Panc1 (cell line): ENCODE results near the gene LOXL3. TPM values are rescaled to one million over a fixed set of nuclear protein-coding genes. Genes with fewer than 3 reads are reported as not detected.
"Not testable (repeated sequence)": the region's sequence is repeated elsewhere in the genome, so short reads cannot be mapped to it uniquely, and the experiment has no call there.

ENCODE experiments used
- ATAC-seq: fragments of 200-7000 bp; cut with Tn5 transposase; 2 replicates; pipeline ENCODE4 v1.9.1; 2020; ENCODE audit warnings: mild to moderate bottlenecking, moderate library complexity
- BruUV-seq: library from RNA; stranded (reverse); fragments of 400-500 nt; replicated peaks from 2 replicates; lab custom pipeline; 2021; lab: Mats Ljungman, UMichigan
- CTCF ChIA-PET: fragments of 300-600 bp; sonication (Branson Sonifier 250); formaldehyde crosslinking; loops from one replicate; lab custom pipeline; 2022; ENCODE audit warnings: antibody characterized with exemption; lab: Charles Lee
- POLR2A ChIA-PET: fragments of 300-600 bp; sonication (Branson Sonifier 250); formaldehyde crosslinking; loops from one replicate; lab custom pipeline; 2022; ENCODE audit warnings: antibody characterized with exemption; lab: Charles Lee
- DNase-seq: peaks from one replicate; pipeline ENCODE4 v3.0.0-alpha.2; 2010; ENCODE audit warnings: low read depth, low spot score
- H3K27ac ChIP-seq: 2 replicates; pipeline ENCODE4 v1.5.1; 2011; ENCODE audit warnings: mild to moderate bottlenecking, low read length, inconsistent platforms
- H3K27me3 ChIP-seq: fragments of 200-500 bp; sonication (Bioruptor generic); 2 replicates; pipeline ENCODE4 v1.6.0; 2014; ENCODE audit warnings: low read length, inconsistent platforms; ENCODE audit not compliant: control insufficient read depth, insufficient read depth
- H3K36me3 ChIP-seq: fragments of 200-500 bp; sonication (Bioruptor generic); 2 replicates; pipeline ENCODE4 v1.5.1; 2014; ENCODE audit warnings: inconsistent platforms, mild to moderate bottlenecking, low read length, moderate library complexity; ENCODE audit not compliant: control insufficient read depth, insufficient read depth
- H3K4me1 ChIP-seq: 2 replicates; pipeline ENCODE4 v1.5.1; 2011; ENCODE audit warnings: inconsistent platforms, mild to moderate bottlenecking, low read length, moderate library complexity; ENCODE audit not compliant: control insufficient read depth, insufficient read depth
- H3K4me3 ChIP-seq, 2 experiments: 2 replicates each; pipeline ENCODE4 v1.5.1; 2011 to 2012; ENCODE audit warnings: low read depth in 2 of 2, low read length in 2 of 2, mild to moderate bottlenecking in 2 of 2, inconsistent platforms in 1 of 2, moderate library complexity in 1 of 2
- H3K9me3 ChIP-seq: fragments of 200-500 bp; sonication (Bioruptor generic); 2 replicates; pipeline ENCODE4 v1.5.1; 2014; ENCODE audit warnings: low read depth, mild to moderate bottlenecking, inconsistent platforms, low read length, moderate library complexity; ENCODE audit not compliant: control insufficient read depth, insufficient read depth
- POLR2AphosphoS5 ChIP-seq: IDR thresholded peaks from 2 replicates; pipeline ENCODE4 v1.6.1; 2012; ENCODE audit warnings: mild to moderate bottlenecking, low read depth, low read length, moderate library complexity
- SIN3A ChIP-seq: IDR thresholded peaks from 2 replicates; pipeline ENCODE4 v1.6.1; 2012; ENCODE audit warnings: low read depth, mild to moderate bottlenecking, low read length, moderate library complexity, borderline replicate concordance; ENCODE audit not compliant: insufficient read depth
- TCF7L2 ChIP-seq: IDR thresholded peaks from 2 replicates; pipeline ENCODE4 v1.6.1; 2011; ENCODE audit warnings: mild to moderate bottlenecking, low read depth, low read length, inconsistent platforms
- in situ Hi-C: cut with HindIII; loops from 2 replicates; pipeline ENCODE4 v1.10.0; 2016; ENCODE audit warnings: low sequenced_read_pairs, low pct_unique_long_range_greater_than_20kb
- intact Hi-C: fragments of 100-400 bp; cut with micrococcal nuclease; formaldehyde crosslinking; loops from one replicate; pipeline ENCODE4 v1.10.0; 2022; ENCODE audit not compliant: unreplicated experiment
- total RNA-seq: library from RNA; stranded (reverse); gene quantifications from one replicate; pipeline ENCODE4 v1.2.1, GENCODE V29; 2021; ENCODE audit not compliant: unreplicated experiment
- TF ChIP-seq, protein P1 (sequence below): fragments of 450-650 bp; IDR thresholded peaks from 2 replicates; pipeline ENCODE4 v1.5.1; 2017; ENCODE audit warnings: mild to moderate bottlenecking
- TF ChIP-seq, protein P2 (sequence below), 2 experiments: IDR thresholded peaks; 2 replicates each; pipeline ENCODE4 v1.6.1; 2011 to 2012; ENCODE audit warnings: low read depth in 2 of 2, control low read depth in 1 of 2, low read length in 1 of 2, mild to moderate bottlenecking in 1 of 2, moderate library complexity in 1 of 2; ENCODE audit not compliant: insufficient read depth in 1 of 2

The LOXL3 gene
- total RNA-seq, 1 experiment from 2014 or later, result 1.0 TPM

DNA sequence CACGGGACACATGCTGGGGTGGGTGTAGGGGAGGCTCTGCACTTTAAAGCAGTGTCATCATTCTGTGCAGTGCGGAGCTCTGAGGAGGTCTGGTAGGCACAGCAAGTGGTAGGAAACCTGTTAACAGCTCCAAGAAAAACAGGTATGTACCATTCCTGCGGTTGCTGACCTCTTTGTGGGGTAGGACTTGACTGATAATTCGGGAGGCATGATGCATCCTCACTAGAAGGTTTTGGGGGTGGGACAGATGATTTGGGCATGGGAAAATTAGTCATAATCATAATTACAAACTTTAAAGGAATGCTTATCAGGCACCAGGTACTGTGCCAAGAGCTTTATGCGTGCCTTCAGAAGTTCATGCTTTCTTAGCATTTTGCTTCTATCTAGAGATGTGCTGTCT, 10.5 kb upstream of the LOXL3 start:
- BruUV-seq, result no TSS peak
- ChIA-PET POLR2A (no interaction called here), CTCF (no interaction called here)
- no peak for DNase-seq
- no peak for ATAC-seq
- TF ChIP-seq, protein P1, sequence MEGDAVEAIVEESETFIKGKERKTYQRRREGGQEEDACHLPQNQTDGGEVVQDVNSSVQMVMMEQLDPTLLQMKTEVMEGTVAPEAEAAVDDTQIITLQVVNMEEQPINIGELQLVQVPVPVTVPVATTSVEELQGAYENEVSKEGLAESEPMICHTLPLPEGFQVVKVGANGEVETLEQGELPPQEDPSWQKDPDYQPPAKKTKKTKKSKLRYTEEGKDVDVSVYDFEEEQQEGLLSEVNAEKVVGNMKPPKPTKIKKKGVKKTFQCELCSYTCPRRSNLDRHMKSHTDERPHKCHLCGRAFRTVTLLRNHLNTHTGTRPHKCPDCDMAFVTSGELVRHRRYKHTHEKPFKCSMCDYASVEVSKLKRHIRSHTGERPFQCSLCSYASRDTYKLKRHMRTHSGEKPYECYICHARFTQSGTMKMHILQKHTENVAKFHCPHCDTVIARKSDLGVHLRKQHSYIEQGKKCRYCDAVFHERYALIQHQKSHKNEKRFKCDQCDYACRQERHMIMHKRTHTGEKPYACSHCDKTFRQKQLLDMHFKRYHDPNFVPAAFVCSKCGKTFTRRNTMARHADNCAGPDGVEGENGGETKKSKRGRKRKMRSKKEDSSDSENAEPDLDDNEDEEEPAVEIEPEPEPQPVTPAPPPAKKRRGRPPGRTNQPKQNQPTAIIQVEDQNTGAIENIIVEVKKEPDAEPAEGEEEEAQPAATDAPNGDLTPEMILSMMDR, result no peak
- TF ChIP-seq SIN3A (no peak), TCF7L2 (no peak), POLR2AphosphoS5 (no peak)
- TF ChIP-seq, protein P2, sequence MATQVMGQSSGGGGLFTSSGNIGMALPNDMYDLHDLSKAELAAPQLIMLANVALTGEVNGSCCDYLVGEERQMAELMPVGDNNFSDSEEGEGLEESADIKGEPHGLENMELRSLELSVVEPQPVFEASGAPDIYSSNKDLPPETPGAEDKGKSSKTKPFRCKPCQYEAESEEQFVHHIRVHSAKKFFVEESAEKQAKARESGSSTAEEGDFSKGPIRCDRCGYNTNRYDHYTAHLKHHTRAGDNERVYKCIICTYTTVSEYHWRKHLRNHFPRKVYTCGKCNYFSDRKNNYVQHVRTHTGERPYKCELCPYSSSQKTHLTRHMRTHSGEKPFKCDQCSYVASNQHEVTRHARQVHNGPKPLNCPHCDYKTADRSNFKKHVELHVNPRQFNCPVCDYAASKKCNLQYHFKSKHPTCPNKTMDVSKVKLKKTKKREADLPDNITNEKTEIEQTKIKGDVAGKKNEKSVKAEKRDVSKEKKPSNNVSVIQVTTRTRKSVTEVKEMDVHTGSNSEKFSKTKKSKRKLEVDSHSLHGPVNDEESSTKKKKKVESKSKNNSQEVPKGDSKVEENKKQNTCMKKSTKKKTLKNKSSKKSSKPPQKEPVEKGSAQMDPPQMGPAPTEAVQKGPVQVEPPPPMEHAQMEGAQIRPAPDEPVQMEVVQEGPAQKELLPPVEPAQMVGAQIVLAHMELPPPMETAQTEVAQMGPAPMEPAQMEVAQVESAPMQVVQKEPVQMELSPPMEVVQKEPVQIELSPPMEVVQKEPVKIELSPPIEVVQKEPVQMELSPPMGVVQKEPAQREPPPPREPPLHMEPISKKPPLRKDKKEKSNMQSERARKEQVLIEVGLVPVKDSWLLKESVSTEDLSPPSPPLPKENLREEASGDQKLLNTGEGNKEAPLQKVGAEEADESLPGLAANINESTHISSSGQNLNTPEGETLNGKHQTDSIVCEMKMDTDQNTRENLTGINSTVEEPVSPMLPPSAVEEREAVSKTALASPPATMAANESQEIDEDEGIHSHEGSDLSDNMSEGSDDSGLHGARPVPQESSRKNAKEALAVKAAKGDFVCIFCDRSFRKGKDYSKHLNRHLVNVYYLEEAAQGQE (IDR thresholded peaks at IDR 0.05; ENCODE audit: insufficient read depth in 1 of 2, low read depth in 2 of 2, low read length in 1 of 2), result no peak
- Histone ChIP-seq H3K4me3 (no peak overlapping the region), H3K36me3 (no peaks in the 10 kb centered on the region), H3K27me3 (peaks cover 2% of the 10 kb centered on the region; the same call in 1 of the 2 replicates), H3K4me1 (no peaks in the 10 kb centered on the region), H3K9me3 (no peaks in the 10 kb centered on the region), H3K27ac (no peak overlapping the region)
- in situ Hi-C loops (no loop called here), intact Hi-C loops (no loop called here)

DNA sequence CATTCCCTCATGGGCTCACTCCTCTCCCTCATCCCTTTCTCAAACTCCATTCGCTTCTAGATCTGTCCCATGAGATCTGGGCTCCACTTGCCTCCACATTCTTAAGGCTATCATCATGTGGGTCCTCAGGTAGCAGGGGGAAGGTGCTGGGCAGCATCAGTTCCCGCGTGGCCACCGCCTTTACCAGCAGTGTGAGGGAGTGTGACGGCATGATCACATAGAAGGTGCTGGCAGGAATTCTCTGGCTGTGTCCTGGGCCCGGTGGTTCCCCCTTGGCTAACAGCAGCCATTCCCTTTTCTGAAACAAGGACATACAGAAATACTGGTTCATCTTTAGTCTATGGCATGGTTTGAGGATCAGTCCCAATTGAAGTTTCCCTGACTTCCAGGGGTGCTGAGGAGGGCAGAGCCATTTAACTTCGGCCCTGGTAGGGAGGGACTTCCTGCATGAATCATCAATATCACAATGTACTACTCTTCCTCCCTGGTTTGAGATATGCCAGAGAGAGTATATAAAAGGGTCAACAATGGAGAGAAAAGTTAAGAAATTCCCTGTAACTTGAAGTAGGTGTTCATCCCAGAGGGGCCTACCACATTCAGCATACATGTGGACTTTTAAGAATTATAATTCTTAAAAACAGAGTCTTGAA, 8.5 kb upstream of the LOXL3 start:
- CTCF ChIA-PET, result no interaction called here
- H3K9me3 ChIP-seq, result no peaks in the 10 kb centered on the region
- no peak overlapping the region for H3K4me3 ChIP-seq
- H3K4me1 ChIP-seq, result no peaks in the 10 kb centered on the region
- ATAC-seq (no peak; the same call in 1 of the 2 replicates), DNase-seq (no peak)
- POLR2A ChIA-PET, result no interaction called here
- H3K27me3 ChIP-seq, result peaks cover 2% of the 10 kb centered on the region; the same call in 1 of the 2 replicates
- no peak for TF ChIP-seq SIN3A
- TF ChIP-seq, protein P2 (IDR thresholded peaks at IDR 0.05; ENCODE audit: insufficient read depth in 1 of 2, low read depth in 2 of 2, low read length in 1 of 2), result no peak
- no peak for TF ChIP-seq POLR2AphosphoS5
- no peak for TF ChIP-seq TCF7L2
- TF ChIP-seq, protein P1, result no peak
- BruUV-seq, result no TSS peak
- no peak overlapping the region for H3K27ac ChIP-seq
- in situ Hi-C loops (no loop called here), intact Hi-C loops (no loop called here)
- no peaks in the 10 kb centered on the region for H3K36me3 ChIP-seq

DNA sequence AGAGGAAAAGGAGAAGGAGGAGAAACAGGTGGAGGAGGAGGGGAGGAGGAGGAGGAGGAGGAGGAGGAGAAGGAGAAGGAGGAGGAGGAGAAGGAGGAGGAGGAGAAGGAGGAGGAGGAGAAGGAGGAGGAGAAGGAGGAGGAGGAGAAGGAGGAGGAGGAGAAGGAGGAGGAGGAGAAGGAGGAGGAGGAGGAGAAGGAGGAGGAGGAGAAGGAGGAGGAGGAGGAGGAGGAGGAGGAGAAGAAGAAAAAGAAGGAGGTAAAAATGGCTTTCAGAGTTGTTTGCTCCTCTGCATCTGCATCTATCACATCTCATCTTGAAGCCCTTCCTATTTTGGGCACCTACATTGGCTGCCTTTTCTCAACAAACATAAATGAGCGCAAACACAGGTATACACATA, 7.3 kb upstream of the LOXL3 start:
- BruUV-seq, ATAC-seq, H3K9me3 ChIP-seq, POLR2A ChIA-PET, DNase-seq, H3K27me3 ChIP-seq, H3K27ac ChIP-seq, intact Hi-C loops, H3K4me1 ChIP-seq, H3K4me3 ChIP-seq, in situ Hi-C loops, H3K36me3 ChIP-seq, CTCF ChIA-PET: not testable (repeated sequence)
